Superior temporal gyrus (tissue), 1 donor: ENCODE data around the gene ATP1A2.
"Not testable (repeated sequence)": the region's sequence is repeated elsewhere in the genome, so short reads cannot be mapped to it uniquely, and the experiment has no call there.

Experiments
- DNase-seq: peaks from one replicate; pipeline ENCODE4 v3.0.0-alpha.2; 2016; ENCODE audit errors: extremely low spot score

ATP1A2 gene

DNA sequence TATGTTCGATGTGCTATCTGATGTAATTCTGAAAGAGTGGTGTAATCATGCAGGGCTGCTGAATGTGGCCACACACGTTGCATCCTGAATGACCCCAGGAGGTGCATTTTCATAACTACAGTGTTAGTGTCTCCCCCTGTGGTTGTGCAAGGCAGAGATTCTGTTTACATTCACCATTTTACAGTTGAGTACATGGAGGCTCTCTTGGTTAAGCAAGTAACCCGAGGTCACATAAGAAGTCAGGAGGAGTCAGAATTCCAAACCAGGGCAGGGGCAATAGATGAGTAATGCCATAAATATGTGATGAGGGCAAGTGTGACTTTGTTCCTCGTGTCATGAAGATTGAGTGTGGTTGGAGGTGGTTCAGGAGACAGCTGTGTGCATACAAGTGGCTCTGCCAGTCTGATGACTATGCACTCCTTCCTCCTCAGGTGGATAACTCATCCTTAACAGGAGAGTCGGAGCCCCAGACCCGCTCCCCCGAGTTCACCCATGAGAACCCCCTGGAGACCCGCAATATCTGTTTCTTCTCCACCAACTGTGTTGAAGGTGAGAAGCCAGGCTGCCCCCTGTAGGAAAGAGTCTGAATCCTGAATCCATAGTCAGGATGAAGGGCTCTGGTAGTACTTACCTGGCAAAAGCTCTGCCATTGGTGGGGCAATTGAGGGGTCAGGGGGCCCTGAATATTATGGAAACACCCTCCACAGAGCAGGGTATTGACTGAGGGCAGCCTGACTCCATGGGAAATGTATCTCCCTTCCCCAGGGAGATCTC lies 9.3 kb downstream of the ATP1A2 start:
- DNase-seq = no peak

DNA sequence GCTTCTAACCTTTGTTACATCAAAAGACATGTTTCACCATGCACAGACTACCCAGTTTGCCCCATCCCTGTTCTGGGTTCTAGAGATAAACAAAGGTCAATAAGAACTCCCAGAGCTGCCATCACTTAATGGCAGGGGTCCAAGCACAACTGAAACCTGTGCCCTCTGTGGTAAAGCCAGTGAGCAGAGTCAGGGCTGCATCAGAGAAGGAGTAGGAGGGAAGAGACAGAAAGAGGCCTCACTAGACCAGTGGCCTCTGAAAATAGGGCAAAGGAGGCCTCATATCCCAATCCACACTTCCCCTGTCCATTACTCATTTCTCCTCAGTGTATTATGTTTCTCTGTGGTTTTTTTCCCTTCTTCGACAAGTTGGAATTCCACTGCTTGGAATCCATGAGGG lies 10.2 kb downstream of the ATP1A2 start:
- no peak for DNase-seq

DNA sequence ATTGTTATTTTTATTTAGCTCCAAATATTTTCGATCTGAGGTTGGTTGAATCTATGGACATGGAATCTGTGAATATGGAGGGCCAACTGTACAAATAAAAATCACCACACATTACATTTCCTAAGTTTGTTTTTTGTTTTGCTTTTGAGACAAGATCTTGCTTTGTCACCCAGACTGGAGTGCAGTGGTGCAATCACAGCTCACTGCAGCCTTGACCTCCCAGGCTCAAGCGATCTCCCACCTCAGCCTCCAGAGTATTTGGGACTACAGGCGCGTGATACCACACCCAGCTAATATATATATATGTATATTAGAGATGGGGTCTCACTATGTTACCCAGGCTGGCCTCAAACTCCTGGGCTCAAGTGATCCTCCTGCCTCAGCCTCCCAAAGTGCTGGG lies 10.8 kb downstream of the ATP1A2 start:
- DNase-seq = not testable (repeated sequence)

DNA sequence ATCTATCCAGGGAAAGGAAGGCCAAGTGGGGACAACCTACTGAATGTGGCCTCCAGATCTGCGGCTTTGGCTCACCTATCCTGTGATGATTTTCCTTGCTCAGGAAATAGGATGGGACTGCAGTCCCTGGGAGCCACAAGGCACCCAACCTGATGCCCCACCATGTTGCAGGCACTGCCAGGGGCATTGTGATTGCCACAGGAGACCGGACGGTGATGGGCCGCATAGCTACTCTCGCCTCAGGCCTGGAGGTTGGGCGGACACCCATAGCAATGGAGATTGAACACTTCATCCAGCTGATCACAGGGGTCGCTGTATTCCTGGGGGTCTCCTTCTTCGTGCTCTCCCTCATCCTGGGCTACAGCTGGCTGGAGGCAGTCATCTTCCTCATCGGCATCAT lies 11.8 kb downstream of the ATP1A2 start:
- DNase-seq = no peak

DNA sequence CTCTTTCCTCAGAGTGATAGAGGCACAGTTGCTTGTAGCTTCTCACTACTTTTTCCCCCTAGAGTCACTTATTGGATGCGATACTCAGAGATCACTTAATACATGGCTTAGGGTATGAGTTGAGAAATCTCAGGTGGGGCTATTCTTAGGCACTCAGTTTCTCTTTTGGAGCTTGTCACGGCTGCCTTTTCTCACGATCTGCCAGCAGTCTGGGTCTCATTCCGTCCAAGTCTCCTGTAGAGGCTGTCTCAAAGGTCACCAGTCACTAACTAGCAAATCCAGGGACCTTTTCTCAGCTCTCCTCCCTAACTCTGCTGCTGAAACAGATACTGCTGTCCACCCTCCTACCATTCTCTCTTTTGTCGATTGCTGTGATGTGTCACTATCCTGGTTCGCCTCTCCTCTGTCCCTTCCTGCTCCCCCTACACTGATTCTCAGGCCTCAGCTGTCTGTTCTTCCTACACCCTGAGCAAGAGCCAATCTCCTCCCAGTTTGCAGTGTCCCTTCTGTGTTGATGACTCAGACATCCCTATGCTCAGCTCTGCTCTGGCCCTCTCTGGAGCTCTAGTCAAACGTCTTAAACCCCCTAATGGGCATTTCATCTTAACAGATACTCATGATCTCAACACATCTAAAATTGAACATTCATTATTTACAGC lies 12.4 kb downstream of the ATP1A2 start:
- DNase-seq = peak; percentile 49

DNA sequence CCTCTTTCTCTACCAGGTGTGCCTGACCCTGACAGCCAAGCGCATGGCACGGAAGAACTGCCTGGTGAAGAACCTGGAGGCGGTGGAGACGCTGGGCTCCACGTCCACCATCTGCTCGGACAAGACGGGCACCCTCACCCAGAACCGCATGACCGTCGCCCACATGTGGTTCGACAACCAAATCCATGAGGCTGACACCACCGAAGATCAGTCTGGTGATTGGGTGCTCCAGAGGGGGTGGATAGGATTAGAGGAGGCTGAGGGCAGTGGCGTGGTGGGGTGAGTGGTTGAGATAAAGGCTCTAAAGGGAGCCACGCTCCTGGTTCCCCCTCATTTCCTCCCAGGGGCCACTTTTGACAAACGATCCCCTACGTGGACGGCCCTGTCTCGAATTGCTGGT lies 13.1 kb downstream of the ATP1A2 start:
- DNase-seq = no peak

DNA sequence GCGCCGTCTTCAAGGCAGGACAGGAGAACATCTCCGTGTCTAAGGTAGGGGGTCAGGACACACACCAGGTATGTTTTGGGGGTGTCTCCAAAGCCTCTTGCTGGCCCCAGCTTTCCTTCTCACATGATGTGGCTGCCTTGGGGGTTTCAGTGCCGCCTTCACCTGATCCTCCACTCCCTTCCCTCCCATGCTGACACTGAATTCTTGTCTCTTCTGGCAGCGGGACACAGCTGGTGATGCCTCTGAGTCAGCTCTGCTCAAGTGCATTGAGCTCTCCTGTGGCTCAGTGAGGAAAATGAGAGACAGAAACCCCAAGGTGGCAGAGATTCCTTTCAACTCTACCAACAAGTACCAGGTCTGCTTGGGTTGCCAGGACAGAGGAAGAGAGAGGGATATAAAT lies 13.5 kb downstream of the ATP1A2 start:
- no peak for DNase-seq

DNA sequence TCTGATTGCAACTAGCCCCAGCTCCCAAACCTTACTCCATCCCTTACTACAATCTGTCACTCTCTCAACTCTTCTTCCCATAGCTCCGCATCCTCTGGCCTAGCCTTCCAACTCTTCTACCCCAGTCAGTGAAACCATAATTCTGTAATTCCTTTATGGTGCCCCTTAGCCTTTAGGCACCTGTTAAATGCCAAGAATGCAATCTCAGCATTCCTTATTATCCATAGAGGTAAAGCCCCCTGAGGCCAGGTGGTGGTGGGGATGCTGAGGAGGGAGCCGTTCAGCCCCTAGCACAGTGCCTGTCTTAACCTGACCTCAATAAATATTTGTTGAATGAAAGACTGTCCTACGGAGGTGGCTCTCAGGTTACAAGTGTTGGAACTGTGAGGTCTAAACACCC lies 14.0 kb downstream of the ATP1A2 start:
- no peak for DNase-seq

DNA sequence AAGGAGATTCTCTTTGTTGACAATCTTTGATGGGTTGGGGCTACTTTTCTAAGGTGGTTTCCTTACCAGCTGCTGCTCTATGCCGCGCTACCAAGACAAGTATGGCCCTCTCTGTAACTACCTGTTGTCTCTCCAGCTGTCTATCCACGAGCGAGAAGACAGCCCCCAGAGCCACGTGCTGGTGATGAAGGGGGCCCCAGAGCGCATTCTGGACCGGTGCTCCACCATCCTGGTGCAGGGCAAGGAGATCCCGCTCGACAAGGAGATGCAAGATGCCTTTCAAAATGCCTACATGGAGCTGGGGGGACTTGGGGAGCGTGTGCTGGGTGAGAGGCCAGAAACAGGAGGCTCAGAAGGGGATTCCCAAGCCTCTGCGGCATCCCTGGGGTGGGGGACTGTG lies 14.4 kb downstream of the ATP1A2 start:
- no peak for DNase-seq

DNA sequence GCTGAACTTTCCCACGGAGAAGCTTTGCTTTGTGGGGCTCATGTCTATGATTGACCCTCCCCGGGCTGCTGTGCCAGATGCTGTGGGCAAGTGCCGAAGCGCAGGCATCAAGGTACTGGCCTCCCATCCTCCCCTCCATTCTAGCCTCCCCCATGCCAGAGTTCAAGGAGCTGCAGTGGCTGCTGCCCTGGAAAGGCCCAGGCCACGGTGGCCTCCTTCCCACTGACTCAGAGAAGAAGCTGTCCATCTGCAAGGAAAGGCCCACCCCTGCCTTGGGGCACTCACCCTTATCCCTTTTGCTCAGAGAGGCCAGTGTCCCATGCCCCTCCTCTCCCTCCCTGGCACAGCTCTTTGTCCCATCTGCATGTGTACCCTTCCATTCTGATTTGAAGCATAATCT lies 14.9 kb downstream of the ATP1A2 start:
- DNase-seq = no peak

DNA sequence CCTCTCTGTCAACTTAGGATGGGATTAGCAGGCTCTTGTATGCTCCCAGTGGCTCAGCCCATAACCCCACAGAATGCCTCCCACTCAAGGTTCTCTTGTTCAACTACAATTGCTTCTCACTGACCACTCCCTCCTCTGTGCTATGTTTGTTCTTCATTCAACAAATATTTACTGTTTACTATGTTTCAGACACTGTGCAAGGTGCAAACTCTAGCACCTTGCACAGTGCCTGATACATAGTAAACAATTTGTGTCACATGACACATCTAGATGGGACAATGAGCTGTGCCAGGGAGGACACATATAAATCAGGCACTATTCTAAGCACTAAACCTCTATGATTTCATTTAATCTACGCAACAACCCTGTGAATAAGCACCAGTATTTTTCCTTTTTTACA lies 15.4 kb downstream of the ATP1A2 start:
- no peak for DNase-seq

DNA sequence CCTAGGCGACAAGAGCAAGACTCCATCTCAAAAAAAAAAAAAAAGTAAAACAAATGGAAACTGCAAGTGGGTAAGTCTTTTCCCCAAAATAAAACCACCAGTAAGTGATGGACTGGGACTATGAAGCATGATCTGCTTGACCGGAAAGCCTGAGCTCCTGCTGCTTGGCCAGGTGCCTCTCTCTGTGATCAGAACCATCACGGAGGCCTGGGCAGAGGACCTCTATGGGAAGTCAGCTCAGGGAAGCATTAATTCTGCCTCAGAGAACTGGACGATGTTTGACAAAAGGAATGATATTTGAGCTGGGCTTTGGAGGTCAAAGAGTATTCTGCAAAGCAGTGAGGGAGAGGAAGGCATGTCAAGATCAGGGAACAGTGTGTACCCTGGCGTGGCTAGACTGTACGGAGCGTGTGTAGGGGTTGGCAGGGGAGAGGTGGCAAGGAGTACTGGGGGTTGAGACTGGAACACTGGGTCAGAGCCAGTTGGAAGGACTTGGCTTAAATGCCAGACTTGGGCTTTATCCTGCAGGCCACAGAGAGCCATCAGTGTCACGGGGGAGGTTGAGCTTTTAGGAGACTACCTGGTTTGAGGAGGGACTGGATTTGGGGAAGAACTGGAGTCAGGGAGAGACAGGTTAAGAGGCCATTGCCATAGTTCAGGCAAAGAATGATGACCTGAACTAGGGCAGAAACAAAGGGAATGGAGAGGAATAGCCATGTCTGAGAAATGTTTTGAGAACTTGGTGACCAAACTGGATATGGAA lies 16.4 kb downstream of the ATP1A2 start:
- DNase-seq = no peak

DNA sequence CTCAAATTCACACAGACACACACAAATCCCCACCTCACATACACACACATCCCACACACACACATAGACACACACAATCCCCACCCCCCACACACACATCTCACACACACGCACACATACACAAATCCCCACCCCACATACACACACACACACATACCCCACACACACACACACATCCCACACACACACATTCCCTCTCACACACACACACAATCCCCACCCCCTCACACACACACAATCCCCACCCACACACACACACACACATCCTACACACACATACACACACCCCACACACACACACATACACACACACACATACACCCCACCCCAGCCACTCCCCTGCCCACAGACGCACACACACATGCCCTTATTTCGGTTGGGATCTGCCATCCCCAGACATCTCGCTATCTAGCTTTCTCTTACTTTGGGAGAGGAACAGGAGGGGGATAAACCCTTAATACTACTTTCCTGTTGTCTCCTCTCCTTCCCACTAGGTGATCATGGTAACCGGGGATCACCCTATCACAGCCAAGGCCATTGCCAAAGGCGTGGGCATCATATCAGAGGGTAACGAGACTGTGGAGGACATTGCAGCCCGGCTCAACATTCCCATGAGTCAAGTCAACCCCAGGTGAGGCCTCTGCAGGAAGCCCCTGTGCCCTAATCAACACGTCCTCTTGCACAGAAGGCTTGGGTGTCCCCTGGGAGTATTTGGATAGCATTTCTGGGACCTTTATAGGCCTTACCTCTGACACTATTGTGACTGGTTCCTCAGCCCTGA lies 18.6 kb downstream of the ATP1A2 start:
- no peak for DNase-seq

DNA sequence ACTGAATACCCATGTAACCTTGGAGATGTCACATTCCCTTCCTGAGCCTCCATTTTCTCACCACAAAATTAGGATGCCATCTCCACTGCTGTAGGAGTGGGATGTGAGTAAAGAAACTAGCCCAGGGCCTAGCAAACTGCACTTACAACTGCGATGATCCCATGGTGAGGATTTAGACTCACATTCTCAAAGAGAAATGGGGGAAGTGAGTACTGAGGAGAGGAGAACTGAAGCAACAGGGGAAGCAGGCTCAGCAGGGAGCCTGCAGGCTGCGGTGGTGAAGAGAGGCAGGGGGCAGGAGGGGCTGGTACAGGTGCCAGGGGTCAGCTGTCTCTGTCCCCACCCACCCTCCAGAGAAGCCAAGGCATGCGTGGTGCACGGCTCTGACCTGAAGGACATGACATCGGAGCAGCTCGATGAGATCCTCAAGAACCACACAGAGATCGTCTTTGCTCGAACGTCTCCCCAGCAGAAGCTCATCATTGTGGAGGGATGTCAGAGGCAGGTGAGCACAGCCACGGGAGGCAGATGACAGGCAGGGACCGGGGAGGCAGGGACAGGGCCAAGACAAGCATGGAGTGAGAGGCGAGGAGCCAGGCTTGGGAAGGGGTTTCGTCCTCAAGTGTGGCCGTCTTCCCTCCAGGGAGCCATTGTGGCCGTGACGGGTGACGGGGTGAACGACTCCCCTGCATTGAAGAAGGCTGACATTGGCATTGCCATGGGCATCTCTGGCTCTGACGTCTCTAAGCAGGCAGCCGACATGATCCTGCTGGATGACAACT lies 19.4 kb downstream of the ATP1A2 start:
- DNase-seq = no peak

DNA sequence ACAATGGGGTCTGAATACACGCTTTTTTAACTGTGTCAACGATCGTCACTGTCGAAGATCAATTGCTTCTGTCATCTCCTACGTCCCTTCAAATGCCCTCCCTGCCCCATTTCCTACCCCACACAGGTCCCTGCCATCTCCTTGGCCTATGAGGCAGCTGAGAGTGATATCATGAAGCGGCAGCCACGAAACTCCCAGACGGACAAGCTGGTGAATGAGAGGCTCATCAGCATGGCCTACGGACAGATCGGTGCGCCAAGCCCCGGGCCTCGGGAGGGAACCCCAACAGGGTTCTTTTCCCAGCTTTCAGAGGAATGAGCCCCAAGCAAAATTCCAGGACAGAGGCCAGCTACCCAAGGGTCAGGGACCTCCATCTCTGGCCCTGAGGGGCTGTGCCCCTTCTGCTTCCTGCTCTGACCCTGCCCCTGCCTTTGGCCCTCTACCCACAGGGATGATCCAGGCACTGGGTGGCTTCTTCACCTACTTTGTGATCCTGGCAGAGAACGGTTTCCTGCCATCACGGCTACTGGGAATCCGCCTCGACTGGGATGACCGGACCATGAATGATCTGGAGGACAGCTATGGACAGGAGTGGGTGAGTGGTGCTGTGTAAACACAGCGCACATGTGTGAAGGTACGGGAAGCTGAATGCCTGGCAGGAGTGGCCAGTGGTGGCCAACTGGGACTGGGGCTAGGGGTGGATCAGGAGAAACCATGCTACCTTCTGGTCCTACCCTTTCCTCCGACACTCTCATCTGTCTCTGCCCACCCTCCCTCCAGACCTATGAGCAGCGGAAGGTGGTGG lies 20.8 kb downstream of the ATP1A2 start:
- no peak for DNase-seq

DNA sequence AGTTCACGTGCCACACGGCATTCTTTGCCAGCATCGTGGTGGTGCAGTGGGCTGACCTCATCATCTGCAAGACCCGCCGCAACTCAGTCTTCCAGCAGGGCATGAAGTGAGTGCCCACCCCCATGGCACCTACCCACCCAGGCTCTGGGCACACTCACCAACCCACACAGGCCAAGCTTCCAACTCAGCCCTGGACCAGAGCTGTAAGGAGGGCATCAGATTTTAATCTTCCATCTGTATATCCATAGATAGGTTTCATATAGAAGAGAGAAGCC lies 21.3 kb downstream of the ATP1A2 start:
- DNase-seq = no peak

DNA sequence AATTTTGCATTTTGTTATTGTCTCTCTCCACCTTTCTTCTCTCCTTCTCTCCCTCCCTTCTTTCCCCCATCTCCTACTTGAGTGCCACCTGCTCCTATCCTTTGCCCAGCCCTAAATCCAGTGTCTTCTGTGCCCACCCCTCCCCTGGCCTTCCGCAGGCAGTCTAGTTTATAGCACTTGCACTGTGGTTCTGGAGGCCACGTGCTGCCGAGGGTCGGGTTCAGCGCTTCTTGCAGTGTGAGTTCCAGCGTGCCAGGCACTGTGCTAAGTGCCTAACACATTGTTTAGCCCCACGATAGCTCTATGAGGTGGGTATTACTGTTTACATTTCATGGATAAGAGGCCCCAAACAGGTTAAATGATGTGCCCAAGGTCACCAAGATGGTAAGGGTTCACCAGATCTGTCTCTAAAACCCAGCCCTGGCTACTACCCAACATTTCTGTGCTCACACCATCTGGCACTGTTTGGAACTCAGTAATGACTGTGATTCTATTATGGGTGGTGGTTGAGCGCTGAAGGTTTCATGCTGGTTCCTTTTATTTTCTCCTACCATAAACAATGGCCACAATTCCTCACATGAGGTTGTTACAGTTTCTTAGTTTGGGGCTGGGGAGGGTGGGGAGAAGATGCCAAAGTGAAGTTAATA lies 21.8 kb downstream of the ATP1A2 start:
- DNase-seq = no peak

DNA sequence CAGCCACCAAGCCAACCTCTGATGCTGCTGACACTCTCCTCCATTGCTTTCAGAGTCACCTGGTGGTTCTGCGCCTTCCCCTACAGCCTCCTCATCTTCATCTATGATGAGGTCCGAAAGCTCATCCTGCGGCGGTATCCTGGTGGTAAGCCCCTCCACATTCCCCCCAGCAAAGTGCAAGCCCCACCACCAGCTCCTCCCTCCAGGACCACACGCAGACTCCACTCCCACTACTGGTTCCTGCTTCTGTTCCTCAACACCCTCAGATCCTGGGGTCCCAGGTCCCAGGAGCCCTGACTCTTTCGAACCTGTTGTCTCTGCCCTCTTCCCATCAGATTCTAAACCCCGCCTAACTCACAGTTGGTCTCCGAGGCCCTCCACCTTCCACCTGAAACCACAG lies 24.3 kb downstream of the ATP1A2 start:
- no peak for DNase-seq

DNA sequence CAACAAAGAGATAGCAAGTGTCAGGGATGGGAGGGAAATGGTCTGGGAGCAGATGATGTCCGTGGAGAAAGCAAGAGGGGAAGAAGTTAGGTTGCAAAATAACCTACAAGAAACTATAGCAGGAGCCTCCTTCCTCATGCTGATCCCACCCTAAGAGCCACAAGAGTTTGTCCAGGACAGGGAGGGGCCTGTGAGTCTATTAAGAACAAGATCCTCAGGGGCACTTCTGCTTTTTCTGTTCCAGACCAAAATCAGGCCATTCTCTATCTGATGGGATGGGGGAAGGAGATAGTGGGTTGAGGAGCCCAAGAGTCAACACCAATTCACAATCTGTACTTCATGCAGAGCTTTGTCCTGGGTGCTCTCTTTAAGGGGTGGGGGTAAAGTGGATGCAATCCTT lies 28.1 kb downstream of the ATP1A2 start:
- DNase-seq = no peak

DNA sequence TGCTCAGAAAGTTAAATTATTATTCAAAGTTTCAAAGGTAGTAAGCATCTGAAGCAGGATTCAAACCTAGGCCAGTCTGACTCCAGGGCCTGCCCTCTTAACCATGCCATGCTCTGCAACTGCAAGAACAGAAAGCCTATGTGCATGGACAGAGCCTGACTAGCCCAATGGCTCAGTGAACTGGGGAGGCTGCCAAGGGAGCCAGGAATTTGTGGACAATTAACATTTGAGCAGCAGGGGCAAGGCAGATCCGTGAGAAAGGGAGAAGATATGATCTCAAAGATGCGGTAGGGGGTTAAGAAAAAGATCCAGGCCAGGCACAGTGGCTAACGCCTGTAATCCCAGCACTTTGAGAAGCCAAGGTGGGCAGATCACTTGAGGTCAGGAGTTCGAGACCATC lies 29.4 kb downstream of the ATP1A2 start:
- DNase-seq = no peak
